ENCODE data around the gene ATP9B.

The ATP9B gene

DNA sequence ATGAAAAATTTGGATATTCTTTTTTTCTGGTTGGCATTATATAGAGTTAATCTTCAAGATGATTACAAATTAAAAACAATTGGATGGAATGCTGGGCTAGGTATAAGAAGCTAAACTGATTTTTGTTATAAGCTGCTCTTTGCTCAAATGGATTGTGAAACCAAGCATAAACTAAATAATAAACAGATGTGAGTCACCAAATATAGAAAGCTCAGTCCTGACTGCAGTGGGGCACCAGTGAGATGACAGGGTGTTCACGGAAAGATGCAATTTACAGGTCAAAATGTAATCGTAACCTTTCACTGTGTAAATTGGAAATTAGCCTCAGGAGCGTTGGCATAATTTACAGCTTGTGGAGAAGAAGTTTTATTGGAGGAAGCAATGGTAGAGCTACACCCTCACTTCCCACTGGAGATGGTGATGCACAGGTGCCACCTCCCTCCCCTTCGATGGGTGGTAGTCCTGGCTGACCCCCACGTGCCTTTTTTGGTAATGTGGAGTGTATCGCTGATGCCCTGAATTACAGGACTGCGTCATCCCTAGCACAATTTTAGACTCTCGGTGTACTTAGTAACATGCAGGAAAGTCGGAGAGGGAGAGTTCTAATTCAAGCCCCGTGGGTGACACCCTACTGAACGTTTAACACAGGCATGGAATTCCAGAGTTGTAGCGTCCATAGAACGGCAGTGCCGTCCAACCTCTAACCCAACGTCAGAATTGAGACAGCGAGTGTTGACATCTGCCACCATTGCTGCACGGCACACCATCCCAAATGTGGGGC, 252.6 kb downstream of the ATP9B start:
- ATAC-seq, result no peak
- TF ChIP-seq ZC3H10 (CRISPR knock-in tag; IDR thresholded peaks at IDR 0.05) (no peak), TCF4 (CRISPR knock-in tag; IDR thresholded peaks at IDR 0.05; ENCODE audit: borderline replicate concordance) (no peak), ZNF8 (CRISPR knock-in tag; IDR thresholded peaks at IDR 0.05) (no peak), ISL1 (CRISPR knock-in tag; IDR thresholded peaks at IDR 0.05) (no peak), ESRRG (CRISPR knock-in tag; IDR thresholded peaks at IDR 0.05) (no peak), ZNF565 (CRISPR knock-in tag; conservative IDR thresholded peaks at IDR 0.05; ENCODE audit: low read depth) (no peak), TOX (CRISPR knock-in tag; IDR thresholded peaks at IDR 0.05; ENCODE audit: borderline replicate concordance) (no peak), ARNTL (CRISPR knock-in tag; IDR thresholded peaks at IDR 0.05; ENCODE audit: borderline replicate concordance, low read depth) (no peak), OSR1 (CRISPR knock-in tag; IDR thresholded peaks at IDR 0.05) (no peak), SNAI2 (CRISPR knock-in tag; IDR thresholded peaks at IDR 0.05) (no peak), RARB (CRISPR knock-in tag; IDR thresholded peaks at IDR 0.05) (no peak), GLIS3 (CRISPR knock-in tag; IDR thresholded peaks at IDR 0.05) (no peak), CSDC2 (CRISPR knock-in tag; IDR thresholded peaks at IDR 0.05) (no peak), ZNF70 (CRISPR knock-in tag; IDR thresholded peaks at IDR 0.05) (no peak)
- TF ChIP-seq, protein P1, sequence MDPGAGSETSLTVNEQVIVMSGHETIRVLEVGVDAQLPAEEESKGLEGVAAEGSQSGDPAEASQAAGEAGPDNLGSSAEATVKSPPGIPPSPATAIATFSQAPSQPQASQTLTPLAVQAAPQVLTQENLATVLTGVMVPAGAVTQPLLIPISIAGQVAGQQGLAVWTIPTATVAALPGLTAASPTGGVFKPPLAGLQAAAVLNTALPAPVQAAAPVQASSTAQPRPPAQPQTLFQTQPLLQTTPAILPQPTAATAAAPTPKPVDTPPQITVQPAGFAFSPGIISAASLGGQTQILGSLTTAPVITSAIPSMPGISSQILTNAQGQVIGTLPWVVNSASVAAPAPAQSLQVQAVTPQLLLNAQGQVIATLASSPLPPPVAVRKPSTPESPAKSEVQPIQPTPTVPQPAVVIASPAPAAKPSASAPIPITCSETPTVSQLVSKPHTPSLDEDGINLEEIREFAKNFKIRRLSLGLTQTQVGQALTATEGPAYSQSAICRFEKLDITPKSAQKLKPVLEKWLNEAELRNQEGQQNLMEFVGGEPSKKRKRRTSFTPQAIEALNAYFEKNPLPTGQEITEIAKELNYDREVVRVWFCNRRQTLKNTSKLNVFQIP (CRISPR knock-in tag; IDR thresholded peaks at IDR 0.05; ENCODE audit: borderline replicate concordance, low read depth), result no peak
- TF ChIP-seq, protein P2, sequence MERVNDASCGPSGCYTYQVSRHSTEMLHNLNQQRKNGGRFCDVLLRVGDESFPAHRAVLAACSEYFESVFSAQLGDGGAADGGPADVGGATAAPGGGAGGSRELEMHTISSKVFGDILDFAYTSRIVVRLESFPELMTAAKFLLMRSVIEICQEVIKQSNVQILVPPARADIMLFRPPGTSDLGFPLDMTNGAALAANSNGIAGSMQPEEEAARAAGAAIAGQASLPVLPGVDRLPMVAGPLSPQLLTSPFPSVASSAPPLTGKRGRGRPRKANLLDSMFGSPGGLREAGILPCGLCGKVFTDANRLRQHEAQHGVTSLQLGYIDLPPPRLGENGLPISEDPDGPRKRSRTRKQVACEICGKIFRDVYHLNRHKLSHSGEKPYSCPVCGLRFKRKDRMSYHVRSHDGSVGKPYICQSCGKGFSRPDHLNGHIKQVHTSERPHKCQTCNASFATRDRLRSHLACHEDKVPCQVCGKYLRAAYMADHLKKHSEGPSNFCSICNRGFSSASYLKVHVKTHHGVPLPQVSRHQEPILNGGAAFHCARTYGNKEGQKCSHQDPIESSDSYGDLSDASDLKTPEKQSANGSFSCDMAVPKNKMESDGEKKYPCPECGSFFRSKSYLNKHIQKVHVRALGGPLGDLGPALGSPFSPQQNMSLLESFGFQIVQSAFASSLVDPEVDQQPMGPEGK (CRISPR knock-in tag; IDR thresholded peaks at IDR 0.05; ENCODE audit: borderline replicate concordance), result no peak
- TF ChIP-seq, protein P3, sequence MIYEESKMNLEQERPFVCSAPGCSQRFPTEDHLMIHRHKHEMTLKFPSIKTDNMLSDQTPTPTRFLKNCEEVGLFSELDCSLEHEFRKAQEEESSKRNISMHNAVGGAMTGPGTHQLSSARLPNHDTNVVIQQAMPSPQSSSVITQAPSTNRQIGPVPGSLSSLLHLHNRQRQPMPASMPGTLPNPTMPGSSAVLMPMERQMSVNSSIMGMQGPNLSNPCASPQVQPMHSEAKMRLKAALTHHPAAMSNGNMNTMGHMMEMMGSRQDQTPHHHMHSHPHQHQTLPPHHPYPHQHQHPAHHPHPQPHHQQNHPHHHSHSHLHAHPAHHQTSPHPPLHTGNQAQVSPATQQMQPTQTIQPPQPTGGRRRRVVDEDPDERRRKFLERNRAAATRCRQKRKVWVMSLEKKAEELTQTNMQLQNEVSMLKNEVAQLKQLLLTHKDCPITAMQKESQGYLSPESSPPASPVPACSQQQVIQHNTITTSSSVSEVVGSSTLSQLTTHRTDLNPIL (CRISPR knock-in tag; IDR thresholded peaks at IDR 0.05; ENCODE audit: low read depth), result no peak

DNA sequence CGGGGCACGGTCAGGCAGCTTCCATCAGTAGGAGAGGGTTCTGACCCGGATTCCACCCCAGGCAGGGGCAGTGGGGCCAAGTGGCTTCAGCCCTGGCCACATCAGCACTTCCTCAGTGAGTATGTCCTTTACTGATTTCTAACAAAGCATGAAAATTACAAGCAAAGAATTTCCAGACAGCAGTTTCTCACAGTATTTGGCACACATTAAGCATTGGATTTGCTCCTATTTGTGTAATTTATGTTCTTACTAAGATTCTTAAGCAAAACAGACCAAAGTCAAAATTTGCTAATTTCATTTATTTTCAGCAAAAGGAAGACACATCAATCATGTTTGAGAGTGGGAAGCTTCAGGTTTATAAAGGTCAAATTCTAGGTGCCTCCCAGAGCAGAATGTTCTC, 253.2 kb downstream of the ATP9B start:
- ATAC-seq, result no peak

More for the DNA sequence above, 253.2 kb downstream of the ATP9B start:
- TF ChIP-seq CSDC2 (CRISPR knock-in tag; IDR thresholded peaks at IDR 0.05), result no peak
- TF ChIP-seq ZFP30 (CRISPR knock-in tag; IDR thresholded peaks at IDR 0.05), result no peak
- no peak for TF ChIP-seq GLIS3 (CRISPR knock-in tag; IDR thresholded peaks at IDR 0.05)
- no peak for TF ChIP-seq ARNTL (CRISPR knock-in tag; IDR thresholded peaks at IDR 0.05; ENCODE audit: borderline replicate concordance, low read depth)
- TF ChIP-seq, protein P4, sequence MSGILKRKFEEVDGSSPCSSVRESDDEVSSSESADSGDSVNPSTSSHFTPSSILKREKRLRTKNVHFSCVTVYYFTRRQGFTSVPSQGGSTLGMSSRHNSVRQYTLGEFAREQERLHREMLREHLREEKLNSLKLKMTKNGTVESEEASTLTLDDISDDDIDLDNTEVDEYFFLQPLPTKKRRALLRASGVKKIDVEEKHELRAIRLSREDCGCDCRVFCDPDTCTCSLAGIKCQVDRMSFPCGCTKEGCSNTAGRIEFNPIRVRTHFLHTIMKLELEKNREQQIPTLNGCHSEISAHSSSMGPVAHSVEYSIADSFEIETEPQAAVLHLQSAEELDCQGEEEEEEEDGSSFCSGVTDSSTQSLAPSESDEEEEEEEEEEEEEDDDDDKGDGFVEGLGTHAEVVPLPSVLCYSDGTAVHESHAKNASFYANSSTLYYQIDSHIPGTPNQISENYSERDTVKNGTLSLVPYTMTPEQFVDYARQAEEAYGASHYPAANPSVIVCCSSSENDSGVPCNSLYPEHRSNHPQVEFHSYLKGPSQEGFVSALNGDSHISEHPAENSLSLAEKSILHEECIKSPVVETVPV (CRISPR knock-in tag; IDR thresholded peaks at IDR 0.05), result no peak
- TF ChIP-seq, protein P1 (CRISPR knock-in tag; IDR thresholded peaks at IDR 0.05; ENCODE audit: borderline replicate concordance, low read depth), result no peak
- TF ChIP-seq, protein P3 (CRISPR knock-in tag; IDR thresholded peaks at IDR 0.05; ENCODE audit: low read depth), result no peak
- TF ChIP-seq RARB (CRISPR knock-in tag; IDR thresholded peaks at IDR 0.05), result no peak
- no peak for TF ChIP-seq OSR1 (CRISPR knock-in tag; IDR thresholded peaks at IDR 0.05)
- TF ChIP-seq ESRRG (CRISPR knock-in tag; IDR thresholded peaks at IDR 0.05), result no peak
- TF ChIP-seq, protein P5, sequence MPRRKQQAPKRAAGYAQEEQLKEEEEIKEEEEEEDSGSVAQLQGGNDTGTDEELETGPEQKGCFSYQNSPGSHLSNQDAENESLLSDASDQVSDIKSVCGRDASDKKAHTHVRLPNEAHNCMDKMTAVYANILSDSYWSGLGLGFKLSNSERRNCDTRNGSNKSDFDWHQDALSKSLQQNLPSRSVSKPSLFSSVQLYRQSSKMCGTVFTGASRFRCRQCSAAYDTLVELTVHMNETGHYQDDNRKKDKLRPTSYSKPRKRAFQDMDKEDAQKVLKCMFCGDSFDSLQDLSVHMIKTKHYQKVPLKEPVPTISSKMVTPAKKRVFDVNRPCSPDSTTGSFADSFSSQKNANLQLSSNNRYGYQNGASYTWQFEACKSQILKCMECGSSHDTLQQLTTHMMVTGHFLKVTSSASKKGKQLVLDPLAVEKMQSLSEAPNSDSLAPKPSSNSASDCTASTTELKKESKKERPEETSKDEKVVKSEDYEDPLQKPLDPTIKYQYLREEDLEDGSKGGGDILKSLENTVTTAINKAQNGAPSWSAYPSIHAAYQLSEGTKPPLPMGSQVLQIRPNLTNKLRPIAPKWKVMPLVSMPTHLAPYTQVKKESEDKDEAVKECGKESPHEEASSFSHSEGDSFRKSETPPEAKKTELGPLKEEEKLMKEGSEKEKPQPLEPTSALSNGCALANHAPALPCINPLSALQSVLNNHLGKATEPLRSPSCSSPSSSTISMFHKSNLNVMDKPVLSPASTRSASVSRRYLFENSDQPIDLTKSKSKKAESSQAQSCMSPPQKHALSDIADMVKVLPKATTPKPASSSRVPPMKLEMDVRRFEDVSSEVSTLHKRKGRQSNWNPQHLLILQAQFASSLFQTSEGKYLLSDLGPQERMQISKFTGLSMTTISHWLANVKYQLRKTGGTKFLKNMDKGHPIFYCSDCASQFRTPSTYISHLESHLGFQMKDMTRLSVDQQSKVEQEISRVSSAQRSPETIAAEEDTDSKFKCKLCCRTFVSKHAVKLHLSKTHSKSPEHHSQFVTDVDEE (CRISPR knock-in tag; IDR thresholded peaks at IDR 0.05), result no peak
- TF ChIP-seq TCF4 (CRISPR knock-in tag; IDR thresholded peaks at IDR 0.05; ENCODE audit: borderline replicate concordance), result no peak
- no peak for TF ChIP-seq BACH2 (CRISPR knock-in tag; IDR thresholded peaks at IDR 0.05; ENCODE audit: borderline replicate concordance)
- TF ChIP-seq ISL1 (CRISPR knock-in tag; IDR thresholded peaks at IDR 0.05), result no peak
- TF ChIP-seq TOX (CRISPR knock-in tag; IDR thresholded peaks at IDR 0.05; ENCODE audit: borderline replicate concordance), result no peak
- TF ChIP-seq ZNF565 (CRISPR knock-in tag; conservative IDR thresholded peaks at IDR 0.05; ENCODE audit: low read depth), result no peak
